Stimulated activated CD8-positive, alpha-beta memory T cell treated with anti-CD3 and anti-CD28 coated beads, Interleukin-2, amount 100 ng/mL, for 48 hours (primary cell): Measurements from ENCODE around the gene FNDC11.

Source experiments
- DNase-seq, 2 donors: peaks; one replicate each; pipeline ENCODE4 v3.0.0-alpha.2; 2020; ENCODE audit warnings: low read depth in 2 of 2

Gene FNDC11

DNA sequence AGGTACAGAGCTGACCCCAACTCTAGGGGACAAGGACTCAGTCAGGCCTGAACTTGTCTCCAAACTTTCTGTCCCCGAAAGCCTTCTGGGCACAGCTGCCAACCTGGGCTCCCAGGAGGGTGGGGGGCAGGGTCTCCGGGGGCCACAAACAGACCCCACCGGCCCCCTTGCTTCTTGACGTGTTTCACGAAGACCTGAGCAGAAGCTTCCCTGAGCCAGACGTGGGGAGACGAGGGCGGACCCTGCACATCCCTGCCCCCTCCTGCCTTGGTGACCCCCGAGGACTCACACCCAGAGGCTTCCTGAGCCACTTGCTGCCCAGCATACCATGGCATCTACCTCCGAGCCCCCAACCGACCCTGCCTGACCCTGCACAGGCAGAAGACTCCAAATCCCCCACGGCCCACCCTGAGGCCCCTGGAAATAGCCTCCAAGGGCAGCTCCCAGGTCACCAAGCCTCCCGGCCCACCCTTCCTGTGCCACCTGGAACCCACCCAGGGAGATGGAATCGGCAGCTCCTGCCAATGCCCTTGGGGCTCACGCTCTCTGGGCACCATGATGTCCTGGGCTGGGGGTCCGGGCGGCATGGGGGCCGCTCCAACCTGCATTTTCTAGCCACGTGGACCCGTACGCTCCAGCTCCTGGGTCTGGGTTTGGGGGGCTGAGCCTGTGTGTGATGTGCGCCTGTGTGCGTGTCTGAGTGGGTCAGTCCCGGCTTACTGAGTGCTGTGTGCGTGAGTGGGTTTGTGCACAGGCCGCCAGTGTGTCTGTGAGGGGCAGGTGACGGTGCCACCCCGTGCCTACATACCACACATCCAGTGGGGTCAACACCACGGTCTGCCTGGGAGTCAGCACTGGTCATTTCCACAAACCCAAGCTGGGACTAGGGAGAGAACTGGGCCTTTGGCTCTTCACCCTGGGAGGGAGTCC, 14.3 kb upstream of the FNDC11 start:
- DNase-seq: no peak

DNA sequence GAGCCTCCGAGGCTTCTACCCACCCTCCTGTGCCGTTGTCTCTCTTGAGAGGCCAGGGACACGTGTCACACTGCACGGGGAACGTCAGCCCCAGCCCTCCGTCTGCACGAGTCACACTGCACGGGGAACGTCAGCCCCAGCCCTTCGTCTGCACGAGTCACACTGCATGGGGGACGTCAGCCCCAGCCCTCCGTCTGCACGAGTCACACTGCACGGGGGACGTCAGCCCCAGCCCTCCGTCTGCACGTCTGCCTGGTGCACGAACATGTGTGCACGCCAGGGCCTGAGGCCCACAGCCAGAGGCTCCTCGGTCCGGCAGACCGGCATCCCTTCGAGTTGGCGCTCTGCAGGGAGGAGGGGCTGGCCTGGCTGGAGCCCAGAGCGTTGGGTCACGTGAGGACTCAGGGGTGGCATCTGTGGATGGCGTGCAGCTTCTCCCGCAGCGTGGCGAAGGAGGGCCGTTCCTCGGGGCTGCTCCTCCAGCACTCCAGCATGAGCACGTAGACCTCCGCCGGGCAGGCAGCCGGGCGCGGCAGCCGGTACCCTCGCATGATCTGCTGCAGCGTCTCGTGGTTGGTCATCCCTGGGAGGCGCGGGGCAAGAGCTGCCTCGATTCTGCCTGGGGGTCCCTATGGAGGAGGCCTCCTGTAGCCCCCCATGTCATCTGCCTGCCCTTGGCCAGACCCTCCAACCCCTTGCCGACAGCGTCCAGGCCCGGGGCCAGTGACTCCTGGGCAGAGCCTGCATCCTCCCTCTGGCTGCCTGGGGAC, 13.4 kb upstream of the FNDC11 start:
- no peak for DNase-seq

DNA sequence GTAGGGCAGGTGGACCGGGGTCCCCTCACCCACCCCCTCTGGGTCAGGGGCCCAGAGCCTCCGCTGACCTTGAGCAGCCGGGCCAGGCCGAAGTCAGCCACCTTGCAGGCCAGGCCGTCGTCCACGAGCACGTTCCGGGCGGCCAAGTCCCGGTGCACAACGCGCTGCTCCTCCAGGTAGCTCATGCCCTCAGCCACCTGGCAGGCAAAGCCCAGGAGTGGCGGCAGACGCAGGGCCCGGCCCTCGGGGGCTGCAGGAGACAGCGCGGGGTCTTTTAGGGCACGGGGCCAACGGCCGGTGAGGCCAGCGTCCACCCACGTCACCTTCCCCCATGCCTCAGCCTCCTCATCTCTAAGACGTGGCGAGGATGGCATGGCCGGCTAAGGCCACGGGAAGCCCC, 12.6 kb upstream of the FNDC11 start:
- no peak for DNase-seq

DNA sequence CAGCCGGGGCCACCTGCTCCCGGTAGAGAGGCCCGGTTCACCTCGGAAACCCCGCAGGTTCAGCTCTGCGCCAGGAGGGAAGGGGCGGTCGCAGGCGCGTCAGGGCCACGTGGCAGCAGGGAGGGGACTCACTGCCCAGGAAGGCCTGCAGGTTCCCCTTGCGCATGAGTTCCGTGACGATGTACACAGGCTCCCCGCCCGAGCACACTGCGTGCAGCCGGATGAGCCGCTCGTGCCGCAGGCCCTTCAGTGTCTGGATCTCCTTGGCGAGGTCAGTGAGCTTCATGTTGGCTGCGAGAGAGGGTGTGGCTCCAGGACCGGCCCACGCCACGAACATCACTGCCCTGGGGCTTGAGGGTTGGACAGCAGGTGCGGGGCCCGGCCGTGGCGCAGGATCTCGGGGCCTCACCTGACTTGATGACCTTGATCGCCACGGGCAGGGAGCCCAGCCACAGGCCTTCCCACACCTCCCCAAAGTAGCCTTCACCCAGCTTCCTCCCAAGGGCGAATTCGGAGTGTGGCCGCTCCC, 11.9 kb upstream of the FNDC11 start:
- no peak for DNase-seq

DNA sequence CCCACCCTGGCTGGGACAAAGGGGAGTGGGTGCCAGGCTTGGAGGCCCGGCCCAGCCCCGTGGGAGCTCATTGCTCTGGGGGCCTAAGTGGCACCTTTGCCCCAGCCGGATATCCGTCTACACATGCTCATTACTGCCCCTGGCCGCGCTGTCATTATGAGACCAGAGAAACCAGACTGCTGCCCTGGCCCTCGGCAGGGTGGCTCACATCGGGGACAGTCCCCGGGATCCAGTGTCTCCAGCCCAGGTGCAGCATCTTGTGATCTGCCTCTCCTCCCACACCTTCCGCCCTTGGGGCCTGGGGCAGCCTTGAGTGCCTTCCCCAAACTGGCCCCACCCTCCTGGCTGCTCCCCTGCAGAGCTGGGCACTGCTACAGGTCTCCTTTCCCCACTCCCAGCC, 11.3 kb upstream of the FNDC11 start:
- DNase-seq: no peak

DNA sequence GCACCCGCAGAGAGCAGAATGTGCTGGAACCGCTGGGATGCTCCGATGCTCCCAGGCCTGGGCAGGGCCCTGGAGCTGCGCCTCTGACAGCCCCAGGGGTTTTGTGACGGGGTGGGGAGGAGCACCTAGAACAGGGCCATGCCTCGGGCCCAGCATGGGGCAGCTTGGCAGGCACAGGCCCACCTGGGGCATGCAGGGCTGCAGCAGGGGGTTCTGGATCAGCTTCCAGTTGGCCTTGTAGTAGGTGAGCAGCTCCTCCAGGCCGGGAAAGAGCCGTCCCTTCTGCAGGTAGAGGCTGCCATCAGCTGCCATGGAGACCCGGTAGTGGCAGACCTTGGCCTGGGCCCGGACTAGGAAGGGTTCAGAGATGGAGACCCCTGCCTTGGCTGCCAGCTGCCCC, 10.8 kb upstream of the FNDC11 start:
- no peak for DNase-seq

DNA sequence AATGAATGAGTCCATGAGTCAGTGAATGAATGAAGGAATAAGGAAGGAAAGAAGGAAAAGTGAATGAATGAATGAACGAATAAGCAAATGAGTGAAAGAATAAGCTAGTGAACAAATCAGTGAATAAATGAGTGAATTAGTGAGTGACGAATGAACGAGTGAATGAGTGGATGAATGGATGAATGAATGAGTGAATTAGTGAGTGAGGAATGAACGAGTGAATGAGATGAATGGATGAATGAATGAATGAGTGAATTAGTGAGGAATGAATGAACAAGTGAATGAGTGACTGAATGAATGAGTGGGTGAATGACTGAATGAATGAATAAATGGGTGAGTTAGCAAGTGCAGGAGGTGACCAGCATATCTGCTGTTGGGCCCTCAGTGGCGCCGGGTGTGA, 10.2 kb upstream of the FNDC11 start:
- DNase-seq: no peak

DNA sequence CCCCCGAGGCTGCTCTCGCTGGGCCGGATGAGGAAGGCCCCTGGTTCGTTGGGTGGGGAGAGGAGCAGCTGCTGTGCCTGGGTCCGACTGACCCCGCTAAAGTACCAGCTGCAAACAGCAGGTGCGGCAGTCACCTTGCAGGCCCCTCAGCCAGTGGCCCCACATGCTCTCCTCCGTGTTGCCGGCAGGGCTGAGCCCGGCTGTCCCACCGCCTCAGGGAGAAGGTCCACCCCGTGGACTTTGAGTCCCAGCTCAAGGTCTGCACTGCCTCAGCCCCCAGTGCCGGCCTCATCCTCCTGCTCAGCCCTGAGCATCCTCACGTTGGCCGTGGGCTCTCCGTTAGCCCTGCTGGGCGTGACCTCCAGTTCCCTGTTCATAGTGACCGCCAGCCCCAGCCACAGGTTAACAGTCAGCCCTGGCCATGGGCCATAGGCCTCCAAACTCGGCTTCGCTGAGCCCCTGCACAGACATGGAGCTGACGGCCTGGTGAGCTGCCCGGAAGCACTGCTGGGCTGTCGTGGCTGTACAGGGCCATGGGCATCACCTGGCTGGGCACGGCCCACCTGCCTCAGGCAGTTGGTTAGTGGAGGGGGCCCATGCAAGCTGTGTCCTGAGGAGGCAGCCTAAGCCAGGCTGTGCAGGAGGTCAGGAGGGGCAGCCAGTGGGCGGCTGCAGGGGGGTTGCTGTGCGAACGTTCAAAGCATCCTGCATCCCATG, 9.6 kb upstream of the FNDC11 start:
- DNase-seq: no peak

DNA sequence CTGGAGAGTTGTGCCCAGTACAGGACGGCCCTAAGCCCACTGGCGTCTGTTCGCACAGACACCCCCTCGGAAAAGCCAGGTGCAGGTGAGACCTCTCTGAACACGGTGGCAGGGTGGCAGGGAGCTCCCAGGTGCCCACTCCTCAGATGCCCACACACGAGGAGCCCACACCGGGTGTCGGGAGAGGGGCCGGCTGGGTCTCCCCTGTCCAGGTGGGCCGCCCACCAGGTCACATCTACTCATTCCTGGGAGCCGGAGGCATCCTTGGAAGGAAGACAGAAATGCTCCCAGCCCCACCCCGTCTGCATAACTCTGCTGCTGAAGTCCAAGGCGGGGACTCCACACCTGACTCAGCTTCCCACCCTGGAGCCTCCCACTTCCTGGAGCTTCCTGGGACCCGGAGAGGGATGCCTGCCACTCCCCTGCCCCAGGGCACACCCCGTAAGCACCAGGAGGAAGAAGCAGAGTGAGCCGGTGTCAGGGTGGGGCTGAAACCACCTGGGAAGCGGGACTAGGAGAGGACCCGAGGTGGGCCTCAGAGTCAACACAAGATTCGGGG, 8.9 kb upstream of the FNDC11 start:
- no peak for DNase-seq

DNA sequence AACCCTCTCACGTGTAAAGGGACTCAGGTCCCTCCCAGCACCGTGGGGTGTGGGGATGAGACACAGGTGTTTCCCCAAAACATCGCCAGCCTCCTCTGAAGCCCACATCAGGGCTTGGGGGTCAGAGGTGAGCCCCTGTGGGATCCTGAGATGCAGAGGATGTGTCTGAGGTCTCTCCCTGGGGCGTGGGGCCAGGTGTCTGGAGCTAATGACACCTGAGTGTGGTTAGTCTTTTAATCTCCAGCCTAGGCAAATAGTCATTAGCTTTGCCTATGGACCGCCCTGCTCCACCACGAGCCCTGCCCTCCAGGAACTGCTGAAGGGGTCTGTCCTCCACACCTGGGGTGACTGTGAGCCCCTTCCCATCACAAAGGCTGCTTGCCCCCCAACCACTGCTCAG, 8.1 kb upstream of the FNDC11 start:
- DNase-seq: no peak

DNA sequence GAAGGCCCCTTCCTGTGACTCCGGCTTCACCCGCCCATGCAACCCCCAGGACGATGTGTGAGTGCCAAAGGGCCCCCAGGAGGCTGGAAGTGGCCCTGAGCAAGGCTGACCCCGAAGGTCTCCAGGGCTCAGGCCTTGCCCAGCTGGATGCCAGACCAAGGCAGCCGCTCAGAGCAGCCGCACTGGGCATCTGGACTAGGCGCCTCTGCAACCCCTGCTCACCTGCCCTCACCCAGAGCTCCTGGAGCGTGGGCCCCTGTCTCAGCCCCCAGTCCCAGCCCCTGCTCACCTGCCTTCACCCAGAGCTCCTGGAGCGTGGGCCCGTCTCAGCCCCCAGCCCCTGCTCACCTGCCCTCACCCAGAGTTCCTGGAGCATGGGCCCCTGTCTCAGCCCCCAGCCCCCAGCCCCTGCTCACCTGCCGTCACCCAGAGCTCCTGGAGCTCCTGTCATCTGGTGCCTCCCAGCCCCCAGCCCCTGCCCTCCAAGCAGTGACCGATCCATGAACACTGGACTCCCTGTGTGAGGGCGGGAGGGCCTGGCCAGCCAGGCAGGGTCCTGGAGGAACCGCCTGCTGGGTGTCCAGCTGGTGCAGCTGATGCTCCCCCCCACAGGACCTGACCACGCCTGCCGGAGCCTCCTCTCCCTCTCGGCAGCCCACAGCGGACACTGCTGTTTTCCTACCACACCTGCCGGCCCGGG, 7.6 kb upstream of the FNDC11 start:
- DNase-seq: no peak

DNA sequence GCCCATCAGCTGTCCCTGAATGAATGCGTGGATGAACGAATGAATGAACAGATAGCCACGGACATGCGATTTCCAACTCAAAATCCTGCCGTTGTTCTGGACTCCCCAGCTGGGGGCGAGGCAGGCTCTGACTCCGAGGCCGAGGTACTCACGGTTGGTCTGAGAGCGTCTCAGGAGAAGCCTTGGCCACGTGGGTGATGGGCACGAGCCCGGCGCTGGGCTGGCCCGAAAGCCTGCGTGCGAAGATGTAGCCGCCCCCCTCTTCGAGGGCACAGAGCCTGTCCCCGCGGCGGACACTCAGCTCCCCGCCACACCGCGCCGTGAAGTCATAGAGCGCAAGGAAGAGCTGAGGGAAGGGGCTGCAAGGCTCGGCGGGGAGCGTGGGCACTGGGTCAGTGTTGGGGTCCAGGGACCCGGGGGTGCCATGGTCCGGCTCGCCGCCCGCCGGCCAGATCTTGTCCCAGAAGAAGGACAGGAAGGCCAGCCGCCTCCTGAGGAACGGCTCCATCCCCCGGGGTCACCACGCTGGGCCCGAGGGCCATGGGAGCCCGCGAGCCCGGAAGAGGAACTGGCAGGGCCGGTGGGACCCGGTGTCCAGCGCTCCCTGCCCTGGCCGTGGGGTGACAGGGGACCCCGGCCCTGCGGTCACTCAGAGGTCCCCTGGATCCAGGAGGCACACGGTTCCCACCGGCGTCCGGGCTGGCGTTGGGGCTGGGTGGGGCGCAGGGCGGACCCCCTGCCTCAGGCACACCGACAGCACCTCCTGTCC, 6.8 kb upstream of the FNDC11 start:
- no peak for DNase-seq

DNA sequence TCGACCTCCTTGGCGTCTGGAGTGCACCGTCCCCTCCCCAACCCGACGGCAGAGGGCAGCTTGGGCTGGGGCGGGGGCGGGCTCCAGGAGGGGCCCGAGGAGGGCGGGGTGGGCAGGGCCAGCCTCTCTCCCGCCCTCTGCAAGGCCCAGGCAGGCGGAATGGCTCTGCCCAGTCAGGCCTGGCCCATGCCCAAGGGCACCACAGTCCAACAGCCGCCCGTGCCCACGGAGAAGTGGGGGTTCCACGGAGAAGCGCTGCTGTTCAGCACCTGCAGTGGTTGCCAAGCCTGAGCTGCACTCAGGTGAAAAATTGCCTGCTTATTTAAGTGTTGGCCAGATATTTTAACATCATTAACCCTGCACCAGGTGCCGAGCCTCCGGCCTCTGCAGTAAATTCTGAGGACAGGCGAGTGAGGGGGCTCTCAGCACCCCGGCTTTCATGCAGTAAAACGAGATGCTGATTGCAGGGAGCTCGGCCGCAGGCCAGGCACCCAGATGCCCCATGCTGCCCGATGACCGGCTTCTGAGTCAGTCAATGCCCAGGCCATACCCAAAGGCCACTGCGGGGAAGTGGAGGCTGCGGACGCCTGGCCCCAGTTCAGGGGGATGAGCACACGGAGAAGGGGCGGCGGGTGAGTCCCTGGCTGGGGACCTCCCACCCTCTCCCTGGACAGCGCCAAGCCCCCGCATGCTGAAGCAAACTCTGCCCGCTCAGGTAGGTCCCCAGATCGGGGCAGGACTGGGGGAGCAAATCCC, 6.1 kb upstream of the FNDC11 start, which contains the start of gene SRMS:
SRMS (minus strand) TSS at position 25 of the 756 bp plus-strand sequence. CDS start 286 bp downstream, outside the sequence.
- no peak for DNase-seq

DNA sequence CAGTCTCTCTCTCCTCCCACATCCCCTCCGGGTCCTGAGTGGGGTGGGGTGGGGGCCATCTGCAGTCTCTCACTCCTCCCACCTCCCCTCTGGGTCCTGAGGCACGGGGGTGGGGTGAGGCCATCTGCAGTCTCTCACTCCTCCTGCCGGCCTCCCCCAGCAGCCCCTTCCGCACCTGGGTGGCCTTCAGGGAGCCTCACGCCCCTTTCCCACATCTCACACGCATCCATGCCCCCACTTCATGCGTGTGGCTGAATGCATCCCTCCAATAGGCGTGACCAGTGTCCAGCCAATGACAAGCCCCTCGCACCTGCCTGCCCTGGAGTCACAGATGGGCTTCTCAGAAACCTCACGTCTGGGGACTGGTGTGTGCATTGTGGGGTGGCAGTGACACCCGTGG, 5.4 kb upstream of the FNDC11 start:
- no peak for DNase-seq

DNA sequence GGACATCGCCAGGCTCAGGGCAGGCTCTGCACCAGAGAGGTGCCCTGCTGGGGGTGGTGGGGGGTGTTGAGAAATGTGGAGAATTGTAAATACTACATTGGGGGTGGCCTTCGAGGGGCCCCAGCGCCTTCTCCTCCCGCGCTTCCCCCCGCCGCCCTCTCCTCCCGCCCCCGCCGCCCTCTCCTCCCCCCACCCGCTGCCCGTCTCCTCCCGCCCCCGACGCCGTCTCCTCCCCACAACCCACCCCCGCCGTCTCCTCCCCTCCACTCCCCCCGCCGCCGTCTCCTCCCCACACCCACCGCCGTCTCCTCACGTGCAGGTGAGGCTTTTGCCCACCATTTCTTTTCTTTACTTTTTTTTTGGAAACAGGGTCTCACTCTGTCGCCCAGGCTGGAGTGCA, 4.9 kb upstream of the FNDC11 start:
- no peak for DNase-seq

DNA sequence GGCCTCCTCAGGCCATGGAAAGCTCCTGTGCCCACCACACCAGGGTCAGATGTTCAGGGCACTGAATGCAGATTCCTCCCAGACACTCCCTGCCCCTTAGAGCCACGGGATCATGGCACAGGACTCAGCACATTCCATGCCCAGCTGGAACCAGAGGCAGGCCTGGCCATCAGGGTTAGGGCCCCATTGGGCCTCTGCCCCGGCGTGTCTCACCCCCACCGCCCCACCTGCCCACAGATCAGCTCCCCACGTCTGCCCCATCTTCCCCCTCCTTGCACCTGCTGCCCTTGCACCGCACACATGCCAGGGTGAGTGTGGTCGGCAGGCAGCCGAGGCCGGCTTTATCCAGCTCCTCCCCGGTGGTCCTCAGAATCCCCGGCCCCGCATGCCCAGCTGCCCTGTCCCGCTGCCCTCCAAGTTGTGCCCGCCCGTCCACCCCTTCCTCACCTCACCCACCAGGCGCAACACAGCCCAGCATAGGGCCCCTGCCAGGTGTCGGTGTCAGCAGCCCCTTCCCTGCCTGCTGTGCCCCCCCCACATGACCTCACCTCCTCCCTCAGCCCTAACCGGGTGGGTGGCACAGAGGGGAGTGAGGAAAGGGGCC, 4.2 kb upstream of the FNDC11 start:
- DNase-seq: no peak

DNA sequence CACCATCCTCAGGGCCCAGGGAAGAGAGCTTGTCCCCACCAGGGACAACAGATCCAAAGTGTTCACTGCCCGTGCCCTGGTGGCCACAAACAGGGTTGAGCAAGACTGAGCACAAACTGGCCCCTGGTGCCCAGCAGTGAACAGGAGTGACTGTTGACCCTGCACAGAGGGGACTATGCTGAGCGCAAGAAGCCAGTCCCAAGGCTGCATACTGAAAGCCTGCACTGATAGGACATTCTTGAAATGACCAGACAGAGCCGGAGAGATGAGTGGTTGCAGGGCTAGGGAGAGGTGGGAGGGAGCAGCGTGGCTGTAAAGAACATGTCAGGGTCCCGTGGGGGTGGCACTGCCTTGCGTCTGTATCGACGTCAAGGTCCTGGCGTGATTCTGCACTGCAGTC, 2.9 kb upstream of the FNDC11 start:
- DNase-seq: no peak

DNA sequence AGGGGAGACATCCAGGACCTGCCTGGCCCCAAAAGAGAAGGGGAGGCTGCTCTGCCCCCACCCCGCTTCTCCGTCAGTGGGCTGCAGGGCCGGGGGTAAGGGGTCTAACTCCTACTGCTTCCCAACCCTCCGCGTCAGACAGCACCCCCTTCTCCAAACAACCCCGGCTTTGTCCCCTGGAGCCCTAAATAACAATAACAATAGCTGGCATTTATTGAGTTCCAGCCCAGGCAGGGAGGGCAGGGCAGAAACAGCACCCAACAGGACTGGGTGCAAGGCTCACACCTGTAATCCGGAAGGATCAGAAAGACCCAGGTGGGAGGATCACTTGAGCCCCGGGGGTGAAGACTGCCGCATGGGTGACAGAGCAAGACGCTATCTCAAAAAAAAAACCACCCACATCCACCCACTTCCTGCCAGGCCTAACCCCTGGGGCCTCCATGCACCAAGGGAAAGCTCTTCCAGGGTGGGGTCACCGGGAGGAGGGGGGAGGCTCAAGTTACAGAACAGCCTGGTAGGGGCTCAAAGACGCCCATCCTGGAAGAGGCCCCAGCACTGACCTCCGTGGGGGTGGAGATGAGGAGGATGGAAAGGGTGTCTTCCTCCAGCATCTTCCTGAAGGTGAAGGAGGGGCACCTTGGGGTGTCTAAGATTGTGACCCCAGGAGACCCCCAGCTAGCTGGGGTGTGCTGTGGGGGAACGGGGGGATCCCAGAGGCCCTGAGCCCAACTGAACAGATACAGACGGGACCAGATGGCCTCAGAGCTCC, 1.3 kb upstream of the FNDC11 start:
- no peak for DNase-seq
